Right atrium auricular region (tissue), 2 donors: Measurements from ENCODE around the gene HPDL. TPM values are rescaled to one million over a fixed set of nuclear protein-coding genes. Genes with fewer than 3 reads are reported as not detected.

ENCODE experiments used
- DNase-seq: peaks from one replicate; pipeline ENCODE4 v3.0.0-alpha.2; 2019; ENCODE audit warnings: low spot score
- H3K27ac ChIP-seq, 2 donors: fragments of 200-600 bp; sonication (generic); 1 replicate in 1 of 2; 2 replicates in 1 of 2; pipeline ENCODE4 v1.5.1; 2016 to 2019
- H3K27me3 ChIP-seq, 2 donors: fragments of 200-600 bp; sonication (generic); one replicate each; pipeline versions ENCODE4 v1.5.1 to v1.6.0; 2017 to 2019
- H3K36me3 ChIP-seq: fragments of 200-600 bp; sonication (generic); one replicate; pipeline ENCODE4 v1.5.1; 2016
- H3K4me1 ChIP-seq, 2 donors: fragments of 200-600 bp; sonication (generic); one replicate each; pipeline versions ENCODE4 v1.5.1 to v1.6.0; 2017 to 2019
- H3K4me3 ChIP-seq, 2 donors: fragments of 200-600 bp; sonication (generic); 1 replicate in 1 of 2; 2 replicates in 1 of 2; pipeline ENCODE4 v1.5.1; 2017 to 2019; ENCODE audit warnings: mild to moderate bottlenecking in 1 of 2, moderate library complexity in 1 of 2
- H3K9me3 ChIP-seq, 2 donors: fragments of 200-600 bp; sonication (generic); one replicate each; pipeline ENCODE4 v1.5.1; 2019
- total RNA-seq, 2 donors: library from RNA; depleted of rRNA; stranded (reverse); fragments of >200 nt; gene quantifications; one replicate each; pipeline ENCODE4 v1.1.0, GENCODE V29; 2016
- TF ChIP-seq, protein P1 (sequence below), 2 donors: fragments of 200-600 bp; sonication (generic); IDR thresholded peaks; one replicate each; pipeline ENCODE4 v1.5.1; 2019; ENCODE audit warnings: antibody characterized with exemption in 2 of 2

The HPDL gene
- total RNA-seq, 2 donors from 2014 or later = not detected

GRCh38 chr1:45328680-45329079 is 2.0 kb downstream of the HPDL start:
- Histone ChIP-seq H3K27me3 (no peaks in the 10 kb centered on the region), H3K4me1 (peaks cover 0 to 21% of the 10 kb centered on the region in 2 donors), H3K4me3 (no peak overlapping the region), H3K27ac (no peak overlapping the region), H3K36me3 (peaks cover 19% of the 10 kb centered on the region), H3K9me3 (no peaks in the 10 kb centered on the region)
- TF ChIP-seq, protein P1, sequence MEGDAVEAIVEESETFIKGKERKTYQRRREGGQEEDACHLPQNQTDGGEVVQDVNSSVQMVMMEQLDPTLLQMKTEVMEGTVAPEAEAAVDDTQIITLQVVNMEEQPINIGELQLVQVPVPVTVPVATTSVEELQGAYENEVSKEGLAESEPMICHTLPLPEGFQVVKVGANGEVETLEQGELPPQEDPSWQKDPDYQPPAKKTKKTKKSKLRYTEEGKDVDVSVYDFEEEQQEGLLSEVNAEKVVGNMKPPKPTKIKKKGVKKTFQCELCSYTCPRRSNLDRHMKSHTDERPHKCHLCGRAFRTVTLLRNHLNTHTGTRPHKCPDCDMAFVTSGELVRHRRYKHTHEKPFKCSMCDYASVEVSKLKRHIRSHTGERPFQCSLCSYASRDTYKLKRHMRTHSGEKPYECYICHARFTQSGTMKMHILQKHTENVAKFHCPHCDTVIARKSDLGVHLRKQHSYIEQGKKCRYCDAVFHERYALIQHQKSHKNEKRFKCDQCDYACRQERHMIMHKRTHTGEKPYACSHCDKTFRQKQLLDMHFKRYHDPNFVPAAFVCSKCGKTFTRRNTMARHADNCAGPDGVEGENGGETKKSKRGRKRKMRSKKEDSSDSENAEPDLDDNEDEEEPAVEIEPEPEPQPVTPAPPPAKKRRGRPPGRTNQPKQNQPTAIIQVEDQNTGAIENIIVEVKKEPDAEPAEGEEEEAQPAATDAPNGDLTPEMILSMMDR (IDR thresholded peaks at IDR 0.05) = no peak
- DNase-seq = no peak

GRCh38 chr1:45329445-45329844 is 2.8 kb downstream of the HPDL start:
- no peak overlapping the region for H3K4me3 ChIP-seq
- H3K4me1 ChIP-seq = peaks cover 0 to 29% of the 10 kb centered on the region in 2 donors
- H3K27ac ChIP-seq = no peak overlapping the region
- H3K27me3 ChIP-seq = no peaks in the 10 kb centered on the region
- TF ChIP-seq, protein P1 (IDR thresholded peaks at IDR 0.05) = no peak
- no peaks in the 10 kb centered on the region for H3K9me3 ChIP-seq
- DNase-seq = no peak
- peaks cover 24% of the 10 kb centered on the region for H3K36me3 ChIP-seq

DNA sequence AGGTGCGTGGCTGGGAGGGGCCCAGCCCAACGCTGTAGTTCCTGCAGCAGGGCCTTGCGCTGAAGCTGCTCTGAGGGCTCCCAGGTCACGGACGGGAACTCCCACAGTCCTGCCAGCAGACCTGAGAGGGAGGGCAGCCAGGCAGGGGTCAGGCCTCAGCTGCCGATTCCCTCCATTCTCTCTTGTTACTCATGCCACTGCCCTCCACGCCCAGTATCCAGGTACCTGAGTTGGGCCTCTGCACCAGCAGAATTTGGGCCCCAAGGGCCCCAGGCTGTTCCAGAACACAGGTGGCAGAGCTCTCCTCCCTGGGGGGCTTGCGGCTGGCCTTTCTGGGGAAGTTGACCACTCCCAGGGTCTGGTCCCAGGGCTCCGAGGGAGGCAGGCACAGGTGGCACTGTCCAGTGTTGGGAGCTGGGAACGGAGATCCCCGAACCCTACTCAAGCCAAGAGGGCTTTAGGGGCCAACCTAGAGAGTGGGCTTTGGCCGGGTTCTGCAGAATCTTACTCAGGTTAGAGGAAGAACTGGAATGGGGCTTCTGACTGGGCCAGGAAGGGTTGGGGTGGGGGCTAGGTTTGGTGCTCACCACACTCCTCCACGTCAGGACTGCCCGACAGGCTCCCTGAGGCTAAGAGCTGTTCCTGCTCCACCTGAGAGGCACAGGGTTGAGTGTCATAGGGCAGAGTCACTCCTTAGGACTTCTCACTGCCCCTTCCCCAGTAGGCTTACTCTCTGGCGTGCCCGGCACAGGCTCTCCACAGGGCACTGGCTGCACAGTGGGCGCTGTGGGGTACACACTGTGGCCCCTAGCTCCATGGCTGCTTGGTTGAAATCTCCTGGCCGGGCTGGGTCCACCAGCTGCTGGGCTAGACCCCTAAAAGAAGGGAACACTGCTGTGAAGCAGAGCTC is 5.0 kb downstream of the HPDL start:
- no peak for DNase-seq
- Histone ChIP-seq H3K4me1 (peaks cover 0 to 22% of the 10 kb centered on the region in 2 donors), H3K36me3 (peaks cover 24% of the 10 kb centered on the region), H3K9me3 (no peaks in the 10 kb centered on the region), H3K27me3 (no peaks in the 10 kb centered on the region), H3K4me3 (no peak overlapping the region), H3K27ac (no peak overlapping the region)
- TF ChIP-seq, protein P1 (IDR thresholded peaks at IDR 0.05) = no peak

DNA sequence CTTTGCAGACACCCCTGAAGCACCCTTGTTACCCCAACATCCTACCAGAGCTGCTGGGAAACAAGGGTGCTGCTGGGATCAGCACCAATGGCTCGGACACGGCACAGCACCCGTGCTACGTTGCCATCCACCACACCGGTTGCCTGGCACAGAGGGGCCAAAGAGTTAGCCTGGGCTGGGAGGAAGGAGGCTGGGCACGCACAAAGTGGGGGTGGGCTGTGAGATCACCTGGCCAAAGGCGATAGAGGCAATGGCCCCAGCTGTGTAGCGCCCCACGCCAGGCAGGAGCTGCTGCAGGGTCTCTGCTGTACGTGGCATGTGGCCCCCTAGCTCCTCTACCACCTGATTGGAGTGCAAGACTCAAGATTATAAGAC is 5.6 kb downstream of the HPDL start:
- no peak overlapping the region for H3K4me3 ChIP-seq
- no peak for DNase-seq
- H3K4me1 ChIP-seq = peaks cover 0 to 16% of the 10 kb centered on the region in 2 donors
- no peak overlapping the region for H3K27ac ChIP-seq
- no peaks in the 10 kb centered on the region for H3K9me3 ChIP-seq
- H3K27me3 ChIP-seq = no peaks in the 10 kb centered on the region
- TF ChIP-seq, protein P1 (IDR thresholded peaks at IDR 0.05) = no peak
- peaks cover 24% of the 10 kb centered on the region for H3K36me3 ChIP-seq

GRCh38 chr1:45334308-45335245 is 7.9 kb downstream of the HPDL start:
- Histone ChIP-seq H3K9me3 (no peaks in the 10 kb centered on the region), H3K4me3 (no peak overlapping the region), H3K27ac (no peak overlapping the region), H3K4me1 (peaks cover 0 to 11% of the 10 kb centered on the region in 2 donors), H3K27me3 (no peaks in the 10 kb centered on the region), H3K36me3 (peaks cover 24% of the 10 kb centered on the region)
- DNase-seq = no peak
- TF ChIP-seq, protein P1 (IDR thresholded peaks at IDR 0.05) = no peak
